GM04503 (cell line): ENCODE data around the gene MACROH2A1.

Experiments used
- DNase-seq: peaks from one replicate; pipeline ENCODE4 v3.0.0-alpha.2; 2012; ENCODE audit warnings: low read depth

MACROH2A1 gene

GRCh38 chr5:135398855-135399793, at the start of gene MACROH2A1:
MACROH2A1 (minus strand) TSS chr5:135399231; CDS start chr5:135389093, 10,138 bp downstream.
- DNase-seq, result no peak

GRCh38 chr5:135448071-135448739, 49.2 kb upstream of the MACROH2A1 start:
- DNase-seq, result no peak

GRCh38 chr5:135447298-135447929, 48.4 kb upstream of the MACROH2A1 start, which contains the start of gene DCANP1:
DCANP1 (minus strand) TSS chr5:135447348; CDS start chr5:135447108, 240 bp downstream.
- DNase-seq, result no peak

GRCh38 chr5:135446615-135447014, 47.6 kb upstream of the MACROH2A1 start:
- no peak for DNase-seq

- DNase-seq, result no peak
Observed at GRCh38 chr5:135446206-135446605, 47.2 kb upstream of the MACROH2A1 start.

GRCh38 chr5:135445306-135445985, 46.4 kb upstream of the MACROH2A1 start:
- DNase-seq, result no peak

- no peak for DNase-seq
Observed at GRCh38 chr5:135444881-135445280, 45.9 kb upstream of the MACROH2A1 start.

GRCh38 chr5:135444360-135444759, 45.3 kb upstream of the MACROH2A1 start:
- no peak for DNase-seq

GRCh38 chr5:135443161-135443960, 44.3 kb upstream of the MACROH2A1 start:
- no peak for DNase-seq

- DNase-seq, result no peak
Observed at GRCh38 chr5:135442431-135443160, 43.6 kb upstream of the MACROH2A1 start.

- no peak for DNase-seq
Observed at GRCh38 chr5:135441919-135442318, 42.9 kb upstream of the MACROH2A1 start.

- DNase-seq, result no peak
Observed at GRCh38 chr5:135441350-135441831, 42.4 kb upstream of the MACROH2A1 start.

- DNase-seq, result no peak
Observed at GRCh38 chr5:135440916-135441315, 41.9 kb upstream of the MACROH2A1 start.

- DNase-seq, result no peak
Observed at GRCh38 chr5:135439231-135440205, 40.5 kb upstream of the MACROH2A1 start.

GRCh38 chr5:135438636-135439221, 39.7 kb upstream of the MACROH2A1 start:
- no peak for DNase-seq

- DNase-seq, result peak; percentile 89
Observed at GRCh38 chr5:135437796-135438560, 38.9 kb upstream of the MACROH2A1 start.

GRCh38 chr5:135437422-135437795, 38.4 kb upstream of the MACROH2A1 start:
- no peak for DNase-seq

GRCh38 chr5:135436951-135437418, 38.0 kb upstream of the MACROH2A1 start:
- DNase-seq, result no peak
